Lung (tissue), 12 donors: ENCODE results near the gene C5orf58. TPM values are rescaled to one million over a fixed set of nuclear protein-coding genes. Genes with fewer than 3 reads are reported as not detected.

Experiments
- ATAC-seq: fragments of 200-7000 bp; cut with Tn5 transposase; one replicate; pipeline ENCODE4 v1.9.1; 2020; ENCODE audit warnings: moderate number of reproducible peaks; ENCODE audit not compliant: insufficient read depth, low FRiP score
- DNase-seq, 3 donors: peaks; one replicate each; pipeline ENCODE4 v3.0.0-alpha.2; 2013 to 2017
- H3K27ac ChIP-seq, 2 donors: one replicate each; pipeline ENCODE4 v1.5.1; 2013; ENCODE audit warnings: mild to moderate bottlenecking in 2 of 2, moderate library complexity in 2 of 2, control low read depth in 1 of 2, inconsistent platforms in 1 of 2, low read depth in 1 of 2, low read length in 1 of 2
- H3K27me3 ChIP-seq, 3 donors: one replicate each; pipeline ENCODE4 v1.5.1; 2013; ENCODE audit warnings: low read length in 2 of 3; ENCODE audit not compliant: control insufficient read depth in 3 of 3, insufficient read depth in 3 of 3
- H3K36me3 ChIP-seq, 4 donors: one replicate each; pipeline ENCODE4 v1.5.1; 2013; ENCODE audit warnings: low read length in 4 of 4, mild to moderate bottlenecking in 1 of 4, moderate library complexity in 1 of 4; ENCODE audit not compliant: control insufficient read depth in 4 of 4, insufficient read depth in 4 of 4
- H3K4me1 ChIP-seq, 5 donors: one replicate each; pipeline ENCODE4 v1.5.1; 2013; ENCODE audit warnings: low read length in 5 of 5, mild to moderate bottlenecking in 2 of 5, moderate library complexity in 1 of 5; ENCODE audit not compliant: control insufficient read depth in 5 of 5, insufficient read depth in 5 of 5
- H3K4me3 ChIP-seq: one replicate; pipeline ENCODE4 v1.5.1; 2013; ENCODE audit warnings: mild to moderate bottlenecking, control low read depth, moderate library complexity
- H3K9ac ChIP-seq, 2 donors: one replicate each; pipeline ENCODE4 v1.5.1; 2013; ENCODE audit warnings: low read length in 2 of 2, control low read depth in 1 of 2; ENCODE audit not compliant: insufficient read depth in 1 of 2
- H3K9me3 ChIP-seq, 4 donors: one replicate each; pipeline ENCODE4 v1.5.1; 2013; ENCODE audit warnings: low read length in 3 of 4, mild to moderate bottlenecking in 1 of 4, moderate library complexity in 1 of 4; ENCODE audit not compliant: control insufficient read depth in 4 of 4, insufficient read depth in 3 of 4
- WGBS, 2 donors: extraction: QIAGEN DNeasy Blood & Tissue Kit; methylation state at CpG; one replicate each; pipeline ENCODE4 v1.1.7; 2013; 5-methylcytosine and 5-hydroxymethylcytosine counted together
- polyA plus RNA-seq, 2 donors: library from polyadenylated mRNA; stranded (reverse); fragments of 200-250 nt; gene quantifications; one replicate each; pipeline ENCODE4 v1.2.1, GENCODE V29; 2013
- total RNA-seq, 2 donors: library from RNA; depleted of rRNA in 1 of 2; stranded (reverse); fragments of >200 nt in 1 of 2; gene quantifications; one replicate each; pipeline ENCODE4 v1.2.1, GENCODE V29; 2014 to 2021
- TF ChIP-seq, protein P1 (sequence below): IDR thresholded peaks from 2 replicates; pipeline ENCODE4 v1.5.1; 2012; ENCODE audit warnings: mild to moderate bottlenecking; ENCODE audit errors: control extremely low read depth, extremely low read depth
- donor health status: control.
- donor health status: control.
- donor health status: Bipolar disorder and iron deficiency.
- donor health status: healthy.
- donor health status: DM: yes; HTN: yes; CAD: no.

C5orf58 gene
- total and polyA plus RNA-seq, 4 donors: 0.05 TPM; not detected in 3

DNA sequence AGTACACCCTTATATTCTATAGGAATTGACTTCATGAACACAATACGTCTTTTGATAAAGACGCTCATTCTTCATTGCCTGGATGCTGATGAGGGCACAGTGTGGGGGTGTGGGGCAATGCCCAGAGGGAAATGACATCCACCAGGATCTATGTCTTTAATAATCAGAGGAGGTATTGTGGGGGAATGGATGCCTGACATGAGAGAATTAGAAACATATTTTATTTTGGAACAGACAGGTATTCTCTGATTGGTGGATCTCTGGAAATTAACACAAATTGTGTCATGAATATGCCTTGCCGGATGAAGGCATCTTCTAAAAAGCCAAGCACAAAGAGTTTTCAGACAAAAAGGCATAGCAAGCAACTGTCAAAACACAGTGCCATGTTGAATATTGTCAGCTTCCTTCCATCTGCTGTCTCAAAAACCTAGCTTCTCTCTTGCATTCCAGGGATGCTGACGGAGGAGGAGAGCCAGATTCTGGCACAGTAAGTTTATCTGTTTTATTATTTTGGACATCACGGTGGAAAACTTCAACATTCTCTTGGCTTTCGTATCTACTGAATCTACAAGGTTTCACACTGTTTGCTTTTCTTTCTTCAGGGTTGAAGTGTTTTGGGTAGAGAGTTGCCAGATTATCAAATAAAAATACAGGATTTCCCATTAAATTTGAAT, 3.9 kb upstream of the C5orf58 start:
- no peak overlapping the region for H3K27ac ChIP-seq
- ATAC-seq (no peak), DNase-seq (no peak)
- no peaks in the 10 kb centered on the region for H3K27me3 ChIP-seq
- H3K4me1 ChIP-seq: peaks cover 0 to 13% (median 2%) of the 10 kb centered on the region in 5 donors
- H3K4me3 ChIP-seq: no peak overlapping the region
- H3K9ac ChIP-seq: no peak overlapping the region
- TF ChIP-seq, protein P1, sequence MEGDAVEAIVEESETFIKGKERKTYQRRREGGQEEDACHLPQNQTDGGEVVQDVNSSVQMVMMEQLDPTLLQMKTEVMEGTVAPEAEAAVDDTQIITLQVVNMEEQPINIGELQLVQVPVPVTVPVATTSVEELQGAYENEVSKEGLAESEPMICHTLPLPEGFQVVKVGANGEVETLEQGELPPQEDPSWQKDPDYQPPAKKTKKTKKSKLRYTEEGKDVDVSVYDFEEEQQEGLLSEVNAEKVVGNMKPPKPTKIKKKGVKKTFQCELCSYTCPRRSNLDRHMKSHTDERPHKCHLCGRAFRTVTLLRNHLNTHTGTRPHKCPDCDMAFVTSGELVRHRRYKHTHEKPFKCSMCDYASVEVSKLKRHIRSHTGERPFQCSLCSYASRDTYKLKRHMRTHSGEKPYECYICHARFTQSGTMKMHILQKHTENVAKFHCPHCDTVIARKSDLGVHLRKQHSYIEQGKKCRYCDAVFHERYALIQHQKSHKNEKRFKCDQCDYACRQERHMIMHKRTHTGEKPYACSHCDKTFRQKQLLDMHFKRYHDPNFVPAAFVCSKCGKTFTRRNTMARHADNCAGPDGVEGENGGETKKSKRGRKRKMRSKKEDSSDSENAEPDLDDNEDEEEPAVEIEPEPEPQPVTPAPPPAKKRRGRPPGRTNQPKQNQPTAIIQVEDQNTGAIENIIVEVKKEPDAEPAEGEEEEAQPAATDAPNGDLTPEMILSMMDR: no peak
- no peaks in the 10 kb centered on the region for H3K36me3 ChIP-seq
- WGBS, 2 donors: 85 to 93% methylated on average over 6 of the region's 6 CpGs
- no peaks in the 10 kb centered on the region for H3K9me3 ChIP-seq

DNA sequence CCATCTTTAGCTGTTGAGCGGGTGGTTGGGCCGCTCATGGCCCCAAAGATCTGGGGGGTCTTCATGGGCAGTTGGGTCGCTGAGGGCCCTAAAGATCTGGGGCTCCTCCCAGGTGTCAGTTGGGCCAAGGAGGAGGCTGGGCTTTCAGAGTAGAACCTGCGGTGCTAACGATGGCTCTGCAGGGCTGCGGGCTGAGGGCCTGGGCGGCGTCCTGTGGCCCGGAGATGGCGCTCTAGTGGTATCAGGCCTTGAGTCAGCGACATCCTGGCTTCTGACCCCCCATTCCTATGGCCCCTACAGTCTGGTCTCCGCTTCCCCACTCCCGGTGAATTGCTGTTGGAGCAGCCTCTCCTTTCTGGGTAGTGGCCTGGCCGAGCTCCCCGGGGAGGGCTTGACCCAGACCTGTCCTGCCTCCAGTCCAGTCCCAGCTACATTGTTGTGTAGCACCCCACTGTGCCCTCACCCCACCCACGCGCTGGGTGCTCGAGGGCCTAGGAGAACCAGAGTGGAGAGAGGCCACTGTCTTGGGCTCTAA, 640 bp downstream of the C5orf58 start:
- no peak for DNase-seq
- peaks cover 0 to 3% (median 0%) of the 10 kb centered on the region in 3 donors for H3K27me3 ChIP-seq
- H3K27ac ChIP-seq: no peak overlapping the region
- 96 to 97% methylated on average over 18 of the region's 18 CpGs for WGBS, 2 donors
- no peaks in the 10 kb centered on the region for H3K4me1 ChIP-seq
- TF ChIP-seq, protein P1: no peak
- ATAC-seq: no peak
- no peak overlapping the region for H3K4me3 ChIP-seq
- H3K36me3 ChIP-seq: no peaks in the 10 kb centered on the region
- H3K9me3 ChIP-seq: no peaks in the 10 kb centered on the region
- H3K9ac ChIP-seq: no peak overlapping the region

DNA sequence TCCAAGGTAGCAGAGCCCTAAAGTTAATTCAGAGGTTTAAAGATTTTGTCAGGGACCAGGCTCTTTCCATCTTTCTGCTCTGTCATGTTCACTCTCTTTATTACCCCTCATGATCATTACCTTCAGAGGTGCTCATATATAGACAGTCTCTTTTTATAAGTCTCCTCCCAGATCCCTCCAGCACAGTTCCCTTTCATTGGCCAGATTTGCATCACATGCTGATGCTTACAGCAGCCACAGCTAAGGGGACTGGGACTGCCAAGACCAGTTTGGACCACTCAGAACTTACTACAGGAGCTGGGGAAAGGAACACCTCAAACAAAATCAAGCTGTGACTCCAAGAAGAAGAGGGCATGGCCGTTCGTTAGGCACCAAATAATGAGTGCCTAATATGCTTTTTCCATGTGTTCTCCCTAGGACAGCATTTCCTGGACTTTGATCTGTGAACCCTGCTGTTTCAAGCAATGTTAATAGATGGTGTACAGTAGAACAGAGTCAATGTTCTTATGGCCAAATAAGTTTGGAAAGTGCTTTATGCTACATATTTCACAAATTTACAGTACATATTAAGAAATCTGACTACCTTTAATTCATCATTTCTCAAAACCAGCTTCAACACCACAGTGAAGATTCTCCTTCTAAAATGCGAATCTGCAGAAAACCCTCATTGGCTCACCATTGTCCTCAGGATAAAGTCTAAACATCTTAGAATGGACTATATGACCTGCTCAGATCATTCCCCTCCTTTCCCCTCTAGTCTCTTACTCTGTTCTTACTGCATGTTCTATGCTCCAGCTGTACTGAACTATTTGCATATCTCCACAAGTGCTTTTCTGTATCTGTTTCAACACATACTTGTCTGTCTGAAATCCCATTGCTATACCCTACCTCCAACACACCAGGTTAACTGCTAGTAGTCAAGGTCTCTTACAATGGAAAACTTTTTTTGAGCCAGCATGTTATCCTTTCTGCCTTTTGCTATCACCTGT, 3.4 kb downstream of the C5orf58 start:
- Histone ChIP-seq H3K36me3 (no peaks in the 10 kb centered on the region), H3K27me3 (peaks cover 0 to 3% (median 0%) of the 10 kb centered on the region in 3 donors), H3K4me1 (no peaks in the 10 kb centered on the region), H3K27ac (no peak overlapping the region), H3K9me3 (no peaks in the 10 kb centered on the region), H3K9ac (no peak overlapping the region), H3K4me3 (no peak overlapping the region)
- WGBS, 2 donors: 79 to 83% methylated on average over 3 of the region's 3 CpGs
- no peak for ATAC-seq
- no peak for DNase-seq
- TF ChIP-seq, protein P1: no peak
